Measurements from ENCODE around the gene LGALS9. TPM values are rescaled to one million over a fixed set of nuclear protein-coding genes. Genes with fewer than 3 reads are reported as not detected.
"Not testable (repeated sequence)": the region's sequence is repeated elsewhere in the genome, so short reads cannot be mapped to it uniquely, and the experiment has no call there.

The LGALS9 gene
- total RNA-seq, 4 donors from 2014 or later: 20.2 to 76.1 (median 23.9) TPM

DNA sequence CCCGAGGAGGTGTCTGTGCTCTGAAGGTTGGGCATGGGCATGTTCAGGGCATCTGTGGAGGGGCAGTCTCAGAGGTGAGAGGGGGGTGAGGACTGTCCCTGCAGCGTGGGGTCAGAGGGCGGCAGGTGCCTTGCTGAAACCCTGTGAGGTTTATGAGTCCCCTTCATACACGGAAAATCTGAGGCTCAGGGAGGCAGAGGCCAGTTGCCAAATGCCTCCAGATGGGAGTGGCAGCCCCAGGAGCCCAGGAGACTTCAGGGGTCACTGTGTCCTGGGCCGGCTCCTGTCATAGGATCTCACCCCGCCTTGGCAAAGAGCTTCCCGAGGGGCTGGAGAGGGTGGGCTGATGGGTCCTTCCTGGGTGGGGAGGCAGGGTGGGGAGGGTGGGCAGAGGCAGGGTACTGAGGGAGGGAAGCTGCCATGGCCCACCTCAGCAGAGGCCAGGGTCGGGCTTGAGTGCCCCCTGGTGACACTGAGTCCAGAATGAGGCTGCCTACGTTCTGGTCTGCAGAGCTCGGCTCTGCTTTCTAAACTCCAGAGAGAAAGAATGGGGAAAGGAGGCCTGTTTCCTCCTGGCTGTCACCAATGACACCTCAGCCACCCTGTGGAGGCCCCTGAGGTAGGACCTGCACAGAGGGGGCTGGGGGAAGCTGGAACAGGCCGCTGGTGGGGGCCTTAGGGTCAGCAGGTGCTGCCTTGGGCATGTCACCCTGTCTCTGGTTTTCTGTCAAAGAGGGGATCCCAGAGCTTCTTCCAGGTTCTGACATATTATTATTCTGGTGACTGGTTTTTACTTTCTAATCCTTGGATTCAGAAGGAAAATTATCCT is 1.1 kb downstream of the LGALS9 start:
- Histone ChIP-seq H3K9me3 (no peaks in the 10 kb centered on the region), H3K27ac (peak overlapping the region; percentile 80 to 88 (median 86)), H3K4me1 (peaks cover 35 to 58% (median 40%) of the 10 kb centered on the region in 3 donors), H3K27me3 (no peaks in the 10 kb centered on the region), H3K4me3 (peak overlapping the region; percentile 11 to 63 (median 42)), H3K36me3 (peaks cover 0 to 7% (median 0%) of the 10 kb centered on the region in 3 donors)
- no peak for DNase-seq
- intact Hi-C loops (cut with DNase I): no loop called here
- WGBS, 2 donors: 19 to 35% methylated on average over 4 to 5 of the region's 11 CpGs
- TF ChIP-seq, protein P1, sequence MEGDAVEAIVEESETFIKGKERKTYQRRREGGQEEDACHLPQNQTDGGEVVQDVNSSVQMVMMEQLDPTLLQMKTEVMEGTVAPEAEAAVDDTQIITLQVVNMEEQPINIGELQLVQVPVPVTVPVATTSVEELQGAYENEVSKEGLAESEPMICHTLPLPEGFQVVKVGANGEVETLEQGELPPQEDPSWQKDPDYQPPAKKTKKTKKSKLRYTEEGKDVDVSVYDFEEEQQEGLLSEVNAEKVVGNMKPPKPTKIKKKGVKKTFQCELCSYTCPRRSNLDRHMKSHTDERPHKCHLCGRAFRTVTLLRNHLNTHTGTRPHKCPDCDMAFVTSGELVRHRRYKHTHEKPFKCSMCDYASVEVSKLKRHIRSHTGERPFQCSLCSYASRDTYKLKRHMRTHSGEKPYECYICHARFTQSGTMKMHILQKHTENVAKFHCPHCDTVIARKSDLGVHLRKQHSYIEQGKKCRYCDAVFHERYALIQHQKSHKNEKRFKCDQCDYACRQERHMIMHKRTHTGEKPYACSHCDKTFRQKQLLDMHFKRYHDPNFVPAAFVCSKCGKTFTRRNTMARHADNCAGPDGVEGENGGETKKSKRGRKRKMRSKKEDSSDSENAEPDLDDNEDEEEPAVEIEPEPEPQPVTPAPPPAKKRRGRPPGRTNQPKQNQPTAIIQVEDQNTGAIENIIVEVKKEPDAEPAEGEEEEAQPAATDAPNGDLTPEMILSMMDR (IDR thresholded peaks at IDR 0.05): no peak
- TF ChIP-seq POLR2A (IDR thresholded peaks at IDR 0.05): no peak

DNA sequence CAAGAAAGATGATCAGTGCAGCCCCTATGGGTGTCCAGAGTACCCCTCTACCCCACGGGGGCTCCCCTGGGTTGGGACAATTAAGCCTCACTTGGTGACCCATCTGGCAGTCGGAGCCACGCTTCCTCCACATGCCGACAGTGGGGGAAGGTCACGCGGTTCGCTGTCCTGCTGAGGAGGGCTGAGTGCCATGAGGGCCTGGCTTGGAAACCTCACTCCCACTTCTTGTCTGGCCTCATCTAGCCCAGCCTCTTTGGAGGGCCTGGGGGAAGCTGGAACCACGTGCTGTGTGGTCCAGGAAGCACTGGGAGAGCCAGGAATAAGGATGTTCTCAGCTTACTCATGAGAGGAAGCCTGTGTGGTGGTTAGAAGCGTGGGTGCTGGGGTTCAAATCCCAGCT is 1.8 kb downstream of the LGALS9 start:
- H3K27me3 ChIP-seq; DNase-seq; H3K9me3 ChIP-seq; H3K36me3 ChIP-seq; intact Hi-C loops (cut with DNase I): not testable (repeated sequence)
- WGBS, 2 donors: 17 to 20% methylated on average over 2 of the region's 9 CpGs
- Histone ChIP-seq H3K4me1 (peaks cover 35 to 58% (median 40%) of the 10 kb centered on the region in 3 donors), H3K27ac (peak overlapping the region; percentile 80 to 88 (median 86)), H3K4me3 (peak overlapping the region in 2 of 4 donors; percentile 44 to 63)

DNA sequence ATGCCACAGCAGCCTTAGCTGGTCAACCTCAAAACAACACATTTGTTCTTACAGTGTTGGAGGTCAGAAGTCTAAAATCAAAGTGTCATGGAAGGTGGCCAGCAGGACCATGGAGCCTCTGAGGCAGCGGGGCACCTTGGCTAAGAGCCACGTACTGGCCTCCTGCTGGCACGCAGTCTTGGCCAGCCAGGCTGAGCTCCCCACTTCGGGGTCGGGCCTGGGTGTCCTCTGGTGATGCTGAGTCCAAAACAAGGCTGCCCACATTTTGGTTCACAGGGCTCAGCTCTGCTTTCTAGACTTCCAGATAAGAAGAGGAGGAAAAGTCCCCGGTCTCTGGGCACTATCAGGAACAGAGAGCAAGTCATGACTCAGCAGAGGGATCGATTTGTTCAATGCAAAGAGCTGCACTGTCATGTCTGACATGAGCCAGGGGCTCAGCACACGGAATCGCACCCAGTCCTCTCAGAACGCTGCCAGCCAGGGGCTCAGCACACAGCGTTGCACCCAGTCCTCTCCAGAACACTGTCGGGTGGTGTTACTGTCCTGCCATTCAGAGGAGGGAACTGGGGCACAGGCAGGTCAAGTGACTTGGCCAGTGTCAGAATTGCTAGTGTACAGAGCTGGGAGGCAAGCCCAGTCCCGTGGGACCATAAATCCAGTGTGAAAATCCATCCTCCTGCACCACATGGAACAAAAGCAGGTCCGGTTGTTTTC is 2.5 kb downstream of the LGALS9 start:
- no peak for DNase-seq
- intact Hi-C loops (cut with DNase I): no loop called here
- Histone ChIP-seq H3K4me1 (peaks cover 35 to 58% (median 40%) of the 10 kb centered on the region in 3 donors), H3K27ac (peak overlapping the region; percentile 80 to 88 (median 86)), H3K4me3 (no peak overlapping the region), H3K27me3 (no peaks in the 10 kb centered on the region), H3K9me3 (no peaks in the 10 kb centered on the region), H3K36me3 (peaks cover 0 to under 1% (median 0%) of the 10 kb centered on the region in 3 donors)
- WGBS, 2 donors: 29 to 31% methylated on average over 8 of the region's 14 CpGs
- TF ChIP-seq POLR2A (IDR thresholded peaks at IDR 0.05): no peak
- TF ChIP-seq, protein P1 (IDR thresholded peaks at IDR 0.05): no peak

DNA sequence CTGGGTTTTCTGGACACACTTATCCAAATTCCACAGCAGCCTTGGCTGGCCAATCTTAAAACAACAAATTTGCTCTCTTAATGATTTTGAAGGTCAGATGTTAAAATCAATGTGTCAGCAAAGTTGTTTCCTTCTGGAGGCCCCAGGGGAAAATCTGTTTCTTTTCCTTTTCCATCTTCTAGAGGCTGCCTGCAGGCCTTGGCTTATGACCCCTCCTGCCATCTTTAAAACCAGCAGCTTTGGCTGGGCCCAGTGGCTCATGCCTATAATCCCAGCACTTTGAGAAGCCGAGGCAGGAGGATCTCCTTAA is 3.0 kb downstream of the LGALS9 start:
- H3K4me3 ChIP-seq: no peak overlapping the region
- intact Hi-C loops (cut with DNase I): no loop called here
- no peak for DNase-seq
- H3K27me3 ChIP-seq: no peaks in the 10 kb centered on the region
- no peaks in the 10 kb centered on the region for H3K9me3 ChIP-seq
- H3K27ac ChIP-seq: peak overlapping the region; percentile 80 to 88 (median 86)
- TF ChIP-seq, protein P1 (IDR thresholded peaks at IDR 0.05): no peak
- no peak for TF ChIP-seq POLR2A (IDR thresholded peaks at IDR 0.05)
- H3K36me3 ChIP-seq: peaks cover 0 to 6% (median 0%) of the 10 kb centered on the region in 3 donors
- peaks cover 35 to 58% (median 40%) of the 10 kb centered on the region in 3 donors for H3K4me1 ChIP-seq
- 71 to 80% methylated on average over 1 of the region's 1 CpG for WGBS, 2 donors

DNA sequence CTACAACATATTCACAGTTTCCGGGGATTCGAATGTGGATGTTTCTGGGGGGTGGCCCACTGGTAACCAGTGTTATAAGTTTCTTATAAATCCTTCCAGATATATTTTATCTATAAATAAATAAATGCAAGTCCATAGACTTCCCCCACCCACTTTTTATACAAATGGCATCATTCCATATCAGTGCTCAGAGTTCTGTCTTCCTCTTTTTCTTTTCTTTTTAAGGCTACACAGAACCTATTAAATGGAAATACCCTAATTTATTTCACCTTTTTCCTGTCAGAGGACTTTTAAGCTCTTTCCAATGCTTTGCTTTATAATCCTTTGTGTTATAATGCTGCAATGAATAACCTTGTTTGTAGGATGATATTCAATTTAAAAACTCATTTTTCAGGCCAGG is 3.8 kb downstream of the LGALS9 start:
- intact Hi-C loops (cut with DNase I): no loop called here
- 62% methylated on average over 2 of the region's 2 CpGs for WGBS, 2 donors
- peaks cover 35 to 58% (median 40%) of the 10 kb centered on the region in 3 donors for H3K4me1 ChIP-seq
- H3K9me3 ChIP-seq: no peaks in the 10 kb centered on the region
- H3K4me3 ChIP-seq: no peak overlapping the region
- no peak for DNase-seq
- no peaks in the 10 kb centered on the region for H3K27me3 ChIP-seq
- H3K36me3 ChIP-seq: peaks cover 0 to 14% (median 0%) of the 10 kb centered on the region in 3 donors
- TF ChIP-seq POLR2A (IDR thresholded peaks at IDR 0.05): no peak
- TF ChIP-seq, protein P1 (IDR thresholded peaks at IDR 0.05): no peak
- peak overlapping the region in 1 of 4 donors; percentile 21 for H3K27ac ChIP-seq

Measured in esophagus squamous epithelium (tissue), 5 donors.